Chondrocyte (in vitro differentiated cells): Measurements from ENCODE around the gene MAML2. TPM values are rescaled to one million over a fixed set of nuclear protein-coding genes. Genes with fewer than 3 reads are reported as not detected.

Source experiments
- DNase-seq: peaks from one replicate; pipeline ENCODE4 v3.0.0; 2021; ENCODE audit warnings: mixed read lengths, low spot score
- H3K27ac Mint-ChIP-seq: one replicate; pipeline ENCODE4 v1.8.0; 2021; ENCODE audit warnings: mild to moderate bottlenecking, moderate library complexity, mixed read lengths; ENCODE audit not compliant: unreplicated experiment
- H3K27me3 Mint-ChIP-seq: 2 replicates; pipeline ENCODE4 v1.8.0; 2021; ENCODE audit warnings: low read depth, mixed read lengths
- H3K36me3 Mint-ChIP-seq: 2 replicates; pipeline ENCODE4 v1.8.0; 2021; ENCODE audit warnings: low read depth, mixed read lengths
- H3K4me1 Mint-ChIP-seq: 2 replicates; pipeline ENCODE4 v1.8.0; 2021; ENCODE audit warnings: low read depth, mild to moderate bottlenecking, mixed read lengths
- H3K4me3 Mint-ChIP-seq: one replicate; pipeline ENCODE4 v1.8.0; 2021; ENCODE audit warnings: mild to moderate bottlenecking, moderate library complexity, mixed read lengths; ENCODE audit not compliant: unreplicated experiment
- H3K9me3 Mint-ChIP-seq: 2 replicates; pipeline ENCODE4 v1.8.0; 2021; ENCODE audit warnings: low read depth, mixed read lengths
- total RNA-seq: library from RNA; stranded (reverse); gene quantifications from 3 replicates; pipeline ENCODE4 v1.2.1, GENCODE V29; 2021
- TF ChIP-seq, protein P1 (sequence below): fragments of 200-600 bp; sonication (generic); IDR thresholded peaks from 2 replicates; pipeline ENCODE4 v1.5.0; 2021; ENCODE audit warnings: antibody characterized with exemption, mild to moderate bottlenecking, moderate library complexity

The MAML2 gene
- total RNA-seq, 1 donor from 2014 or later: 19.0 TPM

DNA sequence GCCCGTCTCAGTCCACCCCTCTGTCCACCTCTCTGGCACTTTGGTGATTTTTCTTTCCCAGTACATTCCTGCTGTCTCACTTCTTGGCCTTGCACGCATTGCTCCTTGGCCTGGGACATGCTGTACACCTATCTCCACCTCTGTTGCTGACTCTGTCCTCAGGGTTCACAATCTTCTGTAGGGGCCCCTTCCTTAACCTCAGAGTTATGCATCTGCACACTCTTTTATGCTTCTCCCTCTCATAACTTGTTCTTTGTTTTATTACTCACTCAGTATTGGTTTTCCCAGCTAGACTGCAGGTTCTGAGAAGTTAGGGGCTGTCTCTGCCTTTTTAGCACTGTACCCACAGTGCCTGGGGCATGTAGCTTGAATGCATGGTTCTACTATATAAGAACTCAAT, 279.9 kb downstream of the MAML2 start:
- Mint-ChIP-seq H3K27me3 (no peaks in the 10 kb centered on the region), H3K4me1 (peaks cover 43% of the 10 kb centered on the region), H3K36me3 (peaks cover 2% of the 10 kb centered on the region), H3K4me3 (no peak overlapping the region), H3K27ac (peak overlapping the region; percentile 34), H3K9me3 (no peaks in the 10 kb centered on the region)
- DNase-seq: no peak
- TF ChIP-seq, protein P1, sequence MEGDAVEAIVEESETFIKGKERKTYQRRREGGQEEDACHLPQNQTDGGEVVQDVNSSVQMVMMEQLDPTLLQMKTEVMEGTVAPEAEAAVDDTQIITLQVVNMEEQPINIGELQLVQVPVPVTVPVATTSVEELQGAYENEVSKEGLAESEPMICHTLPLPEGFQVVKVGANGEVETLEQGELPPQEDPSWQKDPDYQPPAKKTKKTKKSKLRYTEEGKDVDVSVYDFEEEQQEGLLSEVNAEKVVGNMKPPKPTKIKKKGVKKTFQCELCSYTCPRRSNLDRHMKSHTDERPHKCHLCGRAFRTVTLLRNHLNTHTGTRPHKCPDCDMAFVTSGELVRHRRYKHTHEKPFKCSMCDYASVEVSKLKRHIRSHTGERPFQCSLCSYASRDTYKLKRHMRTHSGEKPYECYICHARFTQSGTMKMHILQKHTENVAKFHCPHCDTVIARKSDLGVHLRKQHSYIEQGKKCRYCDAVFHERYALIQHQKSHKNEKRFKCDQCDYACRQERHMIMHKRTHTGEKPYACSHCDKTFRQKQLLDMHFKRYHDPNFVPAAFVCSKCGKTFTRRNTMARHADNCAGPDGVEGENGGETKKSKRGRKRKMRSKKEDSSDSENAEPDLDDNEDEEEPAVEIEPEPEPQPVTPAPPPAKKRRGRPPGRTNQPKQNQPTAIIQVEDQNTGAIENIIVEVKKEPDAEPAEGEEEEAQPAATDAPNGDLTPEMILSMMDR: no peak

DNA sequence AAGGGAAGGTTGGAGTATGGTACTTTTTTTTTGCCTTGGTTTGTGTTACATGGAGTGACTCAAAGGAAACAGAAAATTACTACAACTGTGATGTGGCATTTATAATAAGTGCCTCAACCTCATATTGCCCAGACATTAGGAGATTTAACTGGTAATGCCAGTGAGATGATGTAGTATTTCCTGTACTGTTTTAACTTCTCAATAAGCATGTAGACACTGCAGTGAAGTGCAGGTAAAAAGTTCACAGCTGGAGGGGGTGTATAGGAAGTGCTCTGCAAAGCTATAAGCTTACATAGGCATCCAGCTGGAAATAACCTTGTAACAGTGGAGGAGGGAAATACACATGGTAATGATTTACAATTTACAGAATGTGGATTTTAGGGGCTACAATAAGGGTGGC, 280.9 kb downstream of the MAML2 start:
- Mint-ChIP-seq H3K4me1 (peaks cover 50% of the 10 kb centered on the region), H3K36me3 (peaks cover 2% of the 10 kb centered on the region), H3K4me3 (no peak overlapping the region), H3K9me3 (no peaks in the 10 kb centered on the region), H3K27me3 (no peaks in the 10 kb centered on the region), H3K27ac (peak overlapping the region; percentile 71)
- DNase-seq: no peak
- TF ChIP-seq, protein P1: no peak

DNA sequence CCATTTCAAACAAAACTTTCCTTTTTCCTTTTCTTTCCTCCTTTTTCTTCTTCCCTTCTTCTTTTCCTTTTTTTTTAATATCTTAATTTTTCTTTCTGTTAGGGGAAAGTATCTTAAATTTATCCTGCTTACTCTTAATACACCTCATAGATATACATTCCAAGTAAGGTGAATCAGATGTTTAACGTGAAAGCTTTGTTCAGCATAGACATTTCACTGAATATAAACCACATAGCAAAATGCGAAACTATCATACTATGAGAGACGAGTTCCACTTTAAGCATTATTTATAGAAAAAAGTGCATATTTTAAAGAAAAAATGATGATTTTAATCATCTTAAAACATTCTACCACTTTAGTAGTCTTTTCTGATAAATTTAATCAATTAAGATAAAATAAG, 281.3 kb downstream of the MAML2 start:
- Mint-ChIP-seq H3K36me3 (peaks cover 2% of the 10 kb centered on the region), H3K27ac (peak overlapping the region; percentile 71), H3K27me3 (no peaks in the 10 kb centered on the region), H3K9me3 (no peaks in the 10 kb centered on the region), H3K4me3 (no peak overlapping the region), H3K4me1 (peaks cover 51% of the 10 kb centered on the region)
- no peak for DNase-seq
- TF ChIP-seq, protein P1: no peak

DNA sequence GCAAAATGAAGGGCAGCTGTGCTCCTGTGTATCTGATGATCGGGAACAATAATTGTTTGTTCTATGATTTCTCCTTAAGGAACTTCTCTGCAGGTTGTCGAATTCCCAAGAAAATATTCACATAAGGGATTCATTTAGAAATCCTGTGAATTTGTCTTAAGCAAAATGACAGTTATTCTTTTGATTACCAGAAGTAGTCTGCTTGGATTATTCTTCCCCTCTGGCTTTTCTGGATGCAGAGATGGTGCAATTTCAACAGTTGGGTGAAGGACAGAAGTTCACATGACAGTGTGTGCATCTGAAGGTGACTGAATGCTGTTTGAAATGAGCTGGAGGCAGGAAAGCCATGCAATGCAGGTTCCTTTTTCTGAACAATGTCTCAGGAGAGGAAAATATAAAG, 281.9 kb downstream of the MAML2 start:
- no peak for DNase-seq
- Mint-ChIP-seq H3K4me1 (peaks cover 55% of the 10 kb centered on the region), H3K9me3 (no peaks in the 10 kb centered on the region), H3K27ac (peak overlapping the region; percentile 71), H3K27me3 (no peaks in the 10 kb centered on the region), H3K36me3 (peaks cover 2% of the 10 kb centered on the region), H3K4me3 (no peak overlapping the region)
- TF ChIP-seq, protein P1: no peak

DNA sequence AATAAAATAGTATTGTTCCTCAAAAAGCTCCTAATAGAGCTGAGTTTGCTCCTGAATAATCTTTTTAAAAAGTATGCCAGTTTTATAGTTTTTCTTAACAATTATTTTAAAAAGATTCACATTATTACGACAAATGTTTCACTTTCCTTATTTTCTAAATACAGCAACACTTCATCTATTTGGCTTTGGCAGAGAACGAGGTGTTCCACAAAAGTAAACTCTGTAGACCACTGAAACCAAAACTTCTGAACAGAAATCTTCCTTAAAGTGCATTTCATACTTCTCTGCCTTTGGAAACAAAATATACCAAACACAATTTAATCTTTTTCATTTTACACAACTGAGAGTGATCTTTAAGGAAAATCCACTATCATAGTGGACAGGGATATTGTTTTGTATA, 285.5 kb downstream of the MAML2 start:
- no peaks in the 10 kb centered on the region for H3K9me3 Mint-ChIP-seq

More for the DNA sequence above, 285.5 kb downstream of the MAML2 start:
- H3K27me3 Mint-ChIP-seq: no peaks in the 10 kb centered on the region
- TF ChIP-seq, protein P1: no peak
- DNase-seq: no peak
- peak overlapping the region; percentile 4 for H3K27ac Mint-ChIP-seq
- peaks cover 2% of the 10 kb centered on the region for H3K36me3 Mint-ChIP-seq
- no peak overlapping the region for H3K4me3 Mint-ChIP-seq
- peaks cover 73% of the 10 kb centered on the region for H3K4me1 Mint-ChIP-seq
